Activated CD4-positive, alpha-beta T cell treated with anti-CD3 and anti-CD28 coated beads, Interleukin-2, amount 10 ng/mL, durations not matched to agents 24 days and 14 days (primary cell): Measurements from ENCODE around the gene FARS2. TPM values are rescaled to one million over a fixed set of nuclear protein-coding genes. Genes with fewer than 3 reads are reported as not detected.
A peak's percentile ranks its signal among the peaks of the same experiment; 100 is the strongest.

Source experiments
- DNase-seq: peaks from one replicate; pipeline ENCODE4 v3.0.0; 2022
- H3K27ac Mint-ChIP-seq: one replicate; pipeline ENCODE4 v1.8.0; 2022; ENCODE audit warnings: mild to moderate bottlenecking, mixed read lengths
- H3K27me3 Mint-ChIP-seq: one replicate; pipeline ENCODE4 v1.8.0; 2022; ENCODE audit warnings: mixed read lengths
- H3K36me3 Mint-ChIP-seq: one replicate; pipeline ENCODE4 v1.8.0; 2022; ENCODE audit warnings: low read depth, mild to moderate bottlenecking, mixed read lengths
- H3K4me1 Mint-ChIP-seq: one replicate; pipeline ENCODE4 v1.8.0; 2021; ENCODE audit warnings: mixed read lengths
- H3K4me3 Mint-ChIP-seq: one replicate; pipeline ENCODE4 v1.8.0; 2022; ENCODE audit warnings: mild to moderate bottlenecking, moderate library complexity, mixed read lengths
- H3K9me3 Mint-ChIP-seq: one replicate; pipeline ENCODE4 v1.8.0; 2021; ENCODE audit warnings: mixed read lengths
- intact Hi-C: fragments of 100-400 bp; cut with micrococcal nuclease; formaldehyde crosslinking; loops from one replicate; pipeline ENCODE4 v1.15.1; 2023
- total RNA-seq: library from RNA; stranded (reverse); gene quantifications from 2 replicates; pipeline ENCODE4 v1.2.3, GENCODE V29; 2022

The FARS2 gene
- total RNA-seq, 1 donor from 2014 or later = 24.7 TPM

- intact Hi-C loops = no loop called here
- H3K4me1 Mint-ChIP-seq = no peaks in the 10 kb centered on the region
- H3K27ac Mint-ChIP-seq = no peak overlapping the region
- no peaks in the 10 kb centered on the region for H3K36me3 Mint-ChIP-seq
- H3K27me3 Mint-ChIP-seq = no peaks in the 10 kb centered on the region
- H3K4me3 Mint-ChIP-seq = no peak overlapping the region
- no peaks in the 10 kb centered on the region for H3K9me3 Mint-ChIP-seq
- DNase-seq = no peak
These were observed 337.8 kb downstream of the FARS2 start for GRCh38 chr6:5599127-5599526.

DNA sequence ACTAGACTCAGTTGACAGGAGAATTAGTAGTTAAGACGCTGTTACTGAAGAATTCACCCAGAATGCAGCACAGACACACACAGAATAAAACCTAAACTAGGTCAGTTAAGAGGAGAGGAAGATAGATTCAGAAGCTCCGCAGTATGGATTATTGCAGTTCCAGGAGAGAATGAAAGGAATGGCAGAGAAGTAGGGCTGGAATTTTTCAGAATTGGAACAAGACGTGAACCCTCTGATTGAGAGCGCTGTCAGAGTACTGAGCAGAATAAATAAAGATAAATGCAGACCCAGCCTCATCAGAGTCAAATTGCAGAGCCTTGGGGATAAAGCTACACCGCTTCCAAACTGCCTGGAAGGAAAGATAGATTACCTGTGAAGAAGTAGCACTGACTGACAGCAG, 344.6 kb downstream of the FARS2 start:
- H3K4me3 Mint-ChIP-seq = no peak overlapping the region
- peaks cover 1% of the 10 kb centered on the region for H3K27me3 Mint-ChIP-seq
- intact Hi-C loops = no loop called here
- DNase-seq = no peak
- peaks cover 5% of the 10 kb centered on the region for H3K9me3 Mint-ChIP-seq
- H3K4me1 Mint-ChIP-seq = no peaks in the 10 kb centered on the region
- H3K36me3 Mint-ChIP-seq = no peaks in the 10 kb centered on the region
- H3K27ac Mint-ChIP-seq = no peak overlapping the region

DNA sequence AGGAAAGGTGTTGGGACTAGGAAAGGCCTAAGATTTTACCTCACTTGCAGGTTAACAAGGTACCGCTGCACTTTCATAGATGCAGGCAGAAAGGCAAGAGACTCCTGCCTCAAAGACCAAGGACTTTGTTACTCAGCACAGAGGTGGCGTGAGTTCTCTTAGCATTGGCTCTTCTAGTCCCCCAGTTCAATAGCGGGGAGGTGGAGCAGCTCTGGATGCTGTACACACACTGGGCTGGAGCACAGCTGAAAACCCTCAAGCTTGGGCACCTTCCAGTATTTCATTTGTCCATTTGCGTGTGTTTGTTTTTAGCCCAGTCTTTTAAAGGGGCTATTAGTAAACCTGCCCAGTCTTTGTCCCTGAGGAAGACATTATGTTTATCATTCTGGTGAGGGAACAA, 345.2 kb downstream of the FARS2 start:
- DNase-seq = no peak
- H3K36me3 Mint-ChIP-seq = no peaks in the 10 kb centered on the region
- peaks cover 5% of the 10 kb centered on the region for H3K9me3 Mint-ChIP-seq
- H3K4me1 Mint-ChIP-seq = no peaks in the 10 kb centered on the region
- H3K27me3 Mint-ChIP-seq = peaks cover 2% of the 10 kb centered on the region
- H3K4me3 Mint-ChIP-seq = no peak overlapping the region
- no peak overlapping the region for H3K27ac Mint-ChIP-seq
- intact Hi-C loops = no loop called here

GRCh38 chr6:5610640-5611039, 349.3 kb downstream of the FARS2 start:
- intact Hi-C loops = no loop called here
- Mint-ChIP-seq H3K27me3 (peaks cover 2% of the 10 kb centered on the region), H3K4me3 (no peak overlapping the region), H3K27ac (no peak overlapping the region), H3K36me3 (peaks cover 1% of the 10 kb centered on the region), H3K9me3 (peaks cover 5% of the 10 kb centered on the region), H3K4me1 (no peaks in the 10 kb centered on the region)
- no peak for DNase-seq

DNA sequence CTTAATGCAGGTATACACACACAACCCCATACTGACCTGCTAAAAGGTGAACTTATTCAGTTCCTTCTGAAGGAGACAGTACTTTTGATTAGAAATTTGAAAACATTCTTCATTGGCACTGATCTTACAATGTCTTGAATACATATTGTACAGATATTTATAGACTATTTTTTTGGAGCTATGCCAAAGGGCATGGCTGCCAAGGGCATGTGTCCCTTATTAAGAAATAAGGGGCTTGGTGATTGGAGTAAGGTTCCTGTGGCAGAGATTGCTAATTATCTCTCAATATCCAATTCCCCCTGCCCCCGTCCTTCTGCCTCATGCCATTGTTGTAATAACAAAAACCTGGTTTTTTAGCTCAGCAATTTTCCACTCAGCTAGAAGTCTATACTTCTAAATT, 355.9 kb downstream of the FARS2 start:
- H3K9me3 Mint-ChIP-seq = no peaks in the 10 kb centered on the region
- peaks cover 1% of the 10 kb centered on the region for H3K36me3 Mint-ChIP-seq
- no peaks in the 10 kb centered on the region for H3K27me3 Mint-ChIP-seq
- H3K4me1 Mint-ChIP-seq = peaks cover 12% of the 10 kb centered on the region
- DNase-seq = no peak
- intact Hi-C loops = no loop called here
- no peak overlapping the region for H3K27ac Mint-ChIP-seq
- H3K4me3 Mint-ChIP-seq = no peak overlapping the region

GRCh38 chr6:5619249-5619648, 357.9 kb downstream of the FARS2 start:
- peak; percentile 80 for DNase-seq
- Mint-ChIP-seq H3K4me1 (peaks cover 12% of the 10 kb centered on the region), H3K27ac (peak overlapping the region; percentile 18), H3K4me3 (peak overlapping the region; percentile 6), H3K9me3 (no peaks in the 10 kb centered on the region), H3K27me3 (no peaks in the 10 kb centered on the region), H3K36me3 (peaks cover 1% of the 10 kb centered on the region)
- intact Hi-C loops = no loop called here

GRCh38 chr6:5622276-5623005, 361.1 kb downstream of the FARS2 start:
- intact Hi-C loops = loop anchor here (10.0 kb wide), 1 partner anchor 242 kb away; no protein-coding TSS in a partner anchor
- Mint-ChIP-seq H3K4me1 (peaks cover 25% of the 10 kb centered on the region), H3K4me3 (no peak overlapping the region), H3K27ac (no peak overlapping the region), H3K27me3 (no peaks in the 10 kb centered on the region), H3K9me3 (no peaks in the 10 kb centered on the region), H3K36me3 (no peaks in the 10 kb centered on the region)
- DNase-seq = no peak

DNA sequence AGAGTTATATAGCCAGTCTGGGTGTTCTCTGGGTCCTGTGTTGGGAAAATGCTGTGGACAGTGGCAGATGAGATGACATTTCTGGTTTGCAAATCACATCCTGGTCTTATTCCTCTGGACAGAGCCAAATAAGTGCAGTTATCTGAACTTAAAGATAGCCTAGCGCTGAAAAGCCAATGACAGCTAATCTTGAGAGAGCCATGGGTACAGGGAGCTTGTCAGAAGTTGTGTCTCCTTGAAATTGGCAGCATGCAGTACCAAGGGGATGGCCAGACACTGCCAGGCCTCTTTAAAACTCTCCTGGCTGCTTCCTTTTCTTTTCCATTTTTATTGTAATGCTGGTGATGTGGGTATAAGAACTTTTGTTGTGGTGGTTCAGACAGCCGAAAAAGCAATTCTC, 362.5 kb downstream of the FARS2 start:
- no peak overlapping the region for H3K27ac Mint-ChIP-seq
- no peaks in the 10 kb centered on the region for H3K27me3 Mint-ChIP-seq
- H3K36me3 Mint-ChIP-seq = no peaks in the 10 kb centered on the region
- no peak for DNase-seq
- H3K4me3 Mint-ChIP-seq = no peak overlapping the region
- no peaks in the 10 kb centered on the region for H3K9me3 Mint-ChIP-seq
- H3K4me1 Mint-ChIP-seq = peaks cover 30% of the 10 kb centered on the region
- intact Hi-C loops = loop anchor here (10.0 kb wide), 1 partner anchor 241 kb away; no protein-coding TSS in a partner anchor

- DNase-seq = no peak
- Mint-ChIP-seq H3K36me3 (no peaks in the 10 kb centered on the region), H3K27ac (no peak overlapping the region), H3K9me3 (no peaks in the 10 kb centered on the region), H3K4me1 (peaks cover 28% of the 10 kb centered on the region), H3K27me3 (peaks cover under 1% of the 10 kb centered on the region), H3K4me3 (no peak overlapping the region)
- intact Hi-C loops = loop anchor here (10.0 kb wide), 1 partner anchor 241 kb away; no protein-coding TSS in a partner anchor
These were observed 362.9 kb downstream of the FARS2 start for GRCh38 chr6:5624256-5624655.

DNA sequence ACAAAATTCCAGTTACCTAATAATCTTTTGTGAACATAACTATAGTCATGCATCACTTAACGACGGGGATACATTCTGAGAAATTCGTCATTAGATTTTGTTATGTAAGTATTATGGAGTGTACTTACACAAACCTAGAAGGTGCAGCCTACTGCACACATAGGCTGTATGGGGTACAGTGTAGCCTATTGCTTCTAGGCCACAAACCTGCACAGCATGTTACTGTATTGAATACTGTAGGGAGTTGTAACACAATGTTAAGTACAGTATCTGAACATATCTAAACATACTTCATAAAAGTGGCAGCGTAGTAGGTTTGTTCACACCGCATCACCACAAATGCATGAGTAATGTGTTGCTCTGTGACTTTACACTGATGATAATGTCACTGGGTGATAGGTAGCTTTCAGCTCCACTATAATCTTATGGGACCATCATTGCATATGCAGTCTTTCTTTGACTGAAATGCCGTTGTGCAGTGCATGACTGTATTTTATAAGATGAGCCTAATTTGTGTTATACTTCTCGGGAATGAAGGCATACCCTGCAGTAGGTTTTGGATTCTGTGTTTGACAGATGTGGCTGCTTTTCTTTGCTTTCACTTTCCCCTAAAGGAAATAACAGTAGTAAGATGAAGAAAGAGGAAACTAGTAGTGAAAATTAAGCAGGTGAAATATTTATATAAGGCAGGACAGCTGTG, 365.6 kb downstream of the FARS2 start:
- intact Hi-C loops = loop anchor here (10.0 kb wide), 1 partner anchor 238 kb away; no protein-coding TSS in a partner anchor
- Mint-ChIP-seq H3K9me3 (peaks cover 4% of the 10 kb centered on the region), H3K27ac (peak overlapping the region; percentile 61), H3K27me3 (peaks cover 5% of the 10 kb centered on the region), H3K4me1 (peaks cover 23% of the 10 kb centered on the region), H3K36me3 (no peaks in the 10 kb centered on the region), H3K4me3 (peak overlapping the region; percentile 62)
- peak; percentile 70 for DNase-seq

GRCh38 chr6:5630636-5631035, 369.3 kb downstream of the FARS2 start:
- H3K9me3 Mint-ChIP-seq = peaks cover 4% of the 10 kb centered on the region
- H3K4me3 Mint-ChIP-seq = no peak overlapping the region
- H3K4me1 Mint-ChIP-seq = peaks cover 29% of the 10 kb centered on the region
- no peak for DNase-seq
- intact Hi-C loops = no loop called here
- peaks cover 5% of the 10 kb centered on the region for H3K27me3 Mint-ChIP-seq
- H3K36me3 Mint-ChIP-seq = peaks cover 4% of the 10 kb centered on the region
- H3K27ac Mint-ChIP-seq = no peak overlapping the region

- Mint-ChIP-seq H3K4me1 (peaks cover 17% of the 10 kb centered on the region), H3K9me3 (peaks cover 4% of the 10 kb centered on the region), H3K27me3 (peaks cover 5% of the 10 kb centered on the region), H3K4me3 (no peak overlapping the region), H3K36me3 (peaks cover 4% of the 10 kb centered on the region), H3K27ac (no peak overlapping the region)
- intact Hi-C loops = no loop called here
- no peak for DNase-seq
These were observed 371.1 kb downstream of the FARS2 start for GRCh38 chr6:5632348-5632935.

DNA sequence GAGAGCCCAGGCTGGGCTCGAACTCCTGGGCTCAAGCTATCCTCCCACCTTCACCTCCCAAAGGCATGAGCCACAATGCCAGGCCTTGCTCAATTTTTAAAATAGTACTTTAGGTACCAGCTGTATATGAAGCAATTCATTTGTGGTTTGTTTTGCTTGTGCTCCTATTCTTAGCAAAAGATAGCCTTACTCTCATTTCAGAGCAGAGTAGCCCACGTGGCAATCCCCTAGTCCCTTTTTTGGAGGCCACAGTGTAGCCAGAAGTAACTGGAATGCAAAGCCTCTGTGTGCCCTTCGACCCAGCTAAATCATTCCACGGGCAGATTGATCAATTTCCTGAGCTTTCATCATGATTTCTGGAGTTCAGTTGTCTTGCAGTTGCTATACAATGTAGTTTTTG, 373.2 kb downstream of the FARS2 start:
- intact Hi-C loops = no loop called here
- H3K9me3 Mint-ChIP-seq = peaks cover 4% of the 10 kb centered on the region
- peaks cover 3% of the 10 kb centered on the region for H3K27me3 Mint-ChIP-seq
- H3K27ac Mint-ChIP-seq = no peak overlapping the region
- no peak for DNase-seq
- H3K4me1 Mint-ChIP-seq = peaks cover 7% of the 10 kb centered on the region
- no peak overlapping the region for H3K4me3 Mint-ChIP-seq
- H3K36me3 Mint-ChIP-seq = peaks cover 4% of the 10 kb centered on the region
